ENCODE measurements around the gene CRYZL1. TPM values are rescaled to one million over a fixed set of nuclear protein-coding genes. Genes with fewer than 3 reads are reported as not detected.

CRYZL1 gene
- polyA plus RNA-seq, 3 donors, result 25.9 to 30.6 (median 26.1) TPM

- Mint-ChIP-seq H3K4me3 (peak overlapping the region; percentile 84 to 97), H3K27me3 (ENCODE audit: low read depth in 3 of 3) (no peaks in the 10 kb centered on the region), H3K4me1 (peaks cover 36% of the 10 kb centered on the region), H3K9me3 (no peaks in the 10 kb centered on the region), H3K36me3 (peaks cover 18 to 32% of the 10 kb centered on the region in 2 donors), H3K27ac (peak overlapping the region; percentile 99 to 100 (median 100))
- Histone ChIP-seq H2AFZ (ENCODE audit: insufficient read depth, low read depth, low read length, poor library complexity, severe bottlenecking) (peak overlapping the region; percentile 54), H3K9ac (ENCODE audit: insufficient read depth, low read length, poor library complexity, severe bottlenecking) (peak overlapping the region; percentile 97), H3K4me2 (replicated peaks; ENCODE audit: extremely low read depth, low read length, poor library complexity, severe bottlenecking) (peak overlapping the region; percentile 80), H3K9me3 (replicated peaks in 1 of 2; ENCODE audit: control insufficient read depth in 1 of 2, insufficient read depth in 1 of 2, low read length in 2 of 2) (no peaks in the 10 kb centered on the region), H3K4me1 (ENCODE audit: control insufficient read depth in 1 of 2, insufficient read depth in 2 of 2, low read length in 2 of 2) (peaks cover 26 to 38% of the 10 kb centered on the region in 2 donors), H4K20me1 (ENCODE audit: insufficient read depth, low read length) (peaks cover 56% of the 10 kb centered on the region), H3K79me2 (ENCODE audit: insufficient read depth, low read length) (peaks cover 87% of the 10 kb centered on the region), H3K27me3 (ENCODE audit: control insufficient read depth in 2 of 2, insufficient read depth in 2 of 2, low read length in 2 of 2) (no peaks in the 10 kb centered on the region), H3K27ac (ENCODE audit: low read depth in 1 of 2, low read length in 2 of 2) (peak overlapping the region; percentile 98 to 100), H3K36me3 (replicated peaks in 1 of 2; ENCODE audit: control insufficient read depth in 1 of 2, insufficient read depth in 2 of 2, low read length in 2 of 2) (peaks cover 13 to 32% of the 10 kb centered on the region in 2 donors), H3K4me3 (replicated peaks in 1 of 3; ENCODE audit: low read depth in 2 of 3, low read length in 3 of 3) (peak overlapping the region; percentile 79 to 89 (median 88))
- no peak for TF ChIP-seq CTCF (IDR thresholded peaks at IDR 0.05)
- DNase-seq, result peak in 1 of 3 donors; percentile 31
- WGBS (ENCODE audit: insufficient coverage), result 2% methylated on average over 10 of the region's 26 CpGs
- intact Hi-C loops (cut with micrococcal nuclease), result loop anchor here (2.0 to 10.0 kb wide), 6 partner anchors 44 to 771 kb away; partner anchors contain the start of genes CRYZL1 (in 2 of the 2), DONSON (in 1 of the 2), ITSN1 (in 1 of the 2) and PAXBP1 (in 1 of the 2)
These were observed 97.9 kb downstream of the CRYZL1 start for GRCh38 chr21:33543505-33544129.

GRCh38 chr21:33542640-33543504, 98.7 kb downstream of the CRYZL1 start, which contains the start of gene SON:
Gene SON (plus strand): TSS chr21:33543038. CDS start chr21:33543093, 55 bp downstream.
- H3K27me3 Mint-ChIP-seq (ENCODE audit: low read depth in 3 of 3), result no peaks in the 10 kb centered on the region
- peak; percentile 97 to 99 (median 98) for DNase-seq
- no peaks in the 10 kb centered on the region for H3K27me3 ChIP-seq (ENCODE audit: control insufficient read depth in 2 of 2, insufficient read depth in 2 of 2, low read length in 2 of 2)
- peak within 1 kb of the TSS; percentile 98 to 100 for H3K27ac ChIP-seq (ENCODE audit: low read depth in 1 of 2, low read length in 2 of 2)
- H3K4me3 Mint-ChIP-seq, result peak within 1 kb of the TSS; percentile 84 to 97
- peaks cover 26 to 38% of the 10 kb centered on the region in 2 donors for H3K4me1 ChIP-seq (ENCODE audit: control insufficient read depth in 1 of 2, insufficient read depth in 2 of 2, low read length in 2 of 2)
- H3K9ac ChIP-seq (ENCODE audit: insufficient read depth, low read length, poor library complexity, severe bottlenecking), result peak within 1 kb of the TSS; percentile 97
- H3K27ac Mint-ChIP-seq, result peak within 1 kb of the TSS; percentile 99 to 100 (median 100)
- intact Hi-C loops (cut with micrococcal nuclease), result loop anchor here (2.0 to 10.0 kb wide), 6 partner anchors 44 to 771 kb away; partner anchors contain the start of genes CRYZL1 (in 2 of the 2), DONSON (in 1 of the 2), ITSN1 (in 1 of the 2) and PAXBP1 (in 1 of the 2)
- no peak for TF ChIP-seq CTCF (IDR thresholded peaks at IDR 0.05)
- peaks cover 6 to 32% of the 10 kb centered on the region in 2 donors for H3K36me3 ChIP-seq (replicated peaks in 1 of 2; ENCODE audit: control insufficient read depth in 1 of 2, insufficient read depth in 2 of 2, low read length in 2 of 2)
- peaks cover 48% of the 10 kb centered on the region for H4K20me1 ChIP-seq (ENCODE audit: insufficient read depth, low read length)
- peak within 1 kb of the TSS; percentile 79 to 89 (median 88) for H3K4me3 ChIP-seq (replicated peaks in 1 of 3; ENCODE audit: low read depth in 2 of 3, low read length in 3 of 3)
- no peaks in the 10 kb centered on the region for H3K9me3 ChIP-seq (replicated peaks in 1 of 2; ENCODE audit: control insufficient read depth in 1 of 2, insufficient read depth in 1 of 2, low read length in 2 of 2)
- H3K4me1 Mint-ChIP-seq, result peaks cover 36% of the 10 kb centered on the region
- WGBS (ENCODE audit: insufficient coverage), result under 1% methylated on average over 54 of the region's 57 CpGs
- no peaks in the 10 kb centered on the region for H3K9me3 Mint-ChIP-seq
- H3K36me3 Mint-ChIP-seq, result peaks cover 17 to 30% of the 10 kb centered on the region in 2 donors
- peaks cover 85% of the 10 kb centered on the region for H3K79me2 ChIP-seq (ENCODE audit: insufficient read depth, low read length)
- peak within 1 kb of the TSS; percentile 66 for H2AFZ ChIP-seq (ENCODE audit: insufficient read depth, low read depth, low read length, poor library complexity, severe bottlenecking)
- peak within 1 kb of the TSS; percentile 80 for H3K4me2 ChIP-seq (replicated peaks; ENCODE audit: extremely low read depth, low read length, poor library complexity, severe bottlenecking)
